HepG2 (cell line): ENCODE results near the gene SLC22A12. TPM values are rescaled to one million over a fixed set of nuclear protein-coding genes. Genes with fewer than 3 reads are reported as not detected.

ENCODE experiments used
- ATAC-seq: fragments of 200-7000 bp; cut with Tn5 transposase; 3 replicates; pipeline ENCODE4 v1.9.1; 2020; ENCODE audit warnings: mild to moderate bottlenecking, moderate library complexity
- BruUV-seq: library from RNA; stranded (reverse); fragments of 400-500 nt; replicated peaks from 2 replicates; lab custom pipeline; 2021; lab: Mats Ljungman, UMichigan
- CTCF ChIA-PET: fragments of 300-600 bp; formaldehyde crosslinking; extraction: SDS; loops from one replicate; lab custom pipeline; 2021; ENCODE audit warnings: low total read pairs, inconsistent platforms, low intra/inter-chr PET ratio; lab: Yijun Ruan, JAX
- POLR2A ChIA-PET: fragments of 350-600 bp; sonication (Branson Sonifier 250); formaldehyde crosslinking; loops from one replicate; lab custom pipeline; 2020; ENCODE audit warnings: antibody characterized with exemption, inconsistent platforms; lab: Yijun Ruan, JAX
- DNase-seq: peaks from one replicate; pipeline ENCODE4 v3.0.0-alpha.2; 2015; ENCODE audit warnings: low spot score
- FAIRE-seq: peaks from 3 replicates; lab custom pipeline; 2011; peaks lifted over from hg19 to GRCh38; lab: Jason Lieb, UNC
- H2AFZ ChIP-seq: one replicate; pipeline ENCODE4 v1.6.1; 2011; ENCODE audit warnings: low read length, inconsistent platforms
- H3K27ac ChIP-seq: fragments of 300-600 bp; 3 replicates; pipeline ENCODE4 v1.8.0; 2011; ENCODE audit warnings: mixed run types, mild to moderate bottlenecking, mixed read lengths, low read length, inconsistent platforms; ENCODE audit not compliant: insufficient read depth; ENCODE audit errors: extremely low read length
- H3K27me3 ChIP-seq, 2 experiments: fragments of 200-600 bp in 1 of 2; 2 replicates in 1 of 2; 3 replicates in 1 of 2; pipeline versions ENCODE4 v1.6.0 to v1.8.0; 2011; ENCODE audit warnings: low read length in 2 of 2, mild to moderate bottlenecking in 2 of 2, moderate library complexity in 2 of 2, inconsistent platforms in 1 of 2; ENCODE audit not compliant: insufficient read depth in 2 of 2, control insufficient read depth in 1 of 2
- H3K36me3 ChIP-seq, 2 experiments: fragments of 200-600 bp in 1 of 2; replicated peaks in 1 of 2; 2 replicates in 1 of 2; 3 replicates in 1 of 2; pipeline versions ENCODE4 v1.5.1 to v1.8.0; 2011; ENCODE audit warnings: low read length in 2 of 2, inconsistent platforms in 1 of 2; ENCODE audit not compliant: insufficient read depth in 2 of 2, control insufficient read depth in 1 of 2
- H3K4me1 ChIP-seq: 2 replicates; pipeline ENCODE4 v1.5.1; 2012; ENCODE audit warnings: low read length, inconsistent platforms; ENCODE audit not compliant: insufficient read depth
- H3K4me2 ChIP-seq: 2 replicates; pipeline ENCODE4 v1.6.0; 2011; ENCODE audit warnings: low read depth, low read length, inconsistent platforms
- H3K4me3 ChIP-seq, 3 experiments: fragments of 200-600 bp in 1 of 3; sonication (generic), shearing (Covaris generic) in 1 of 3; replicated peaks in 1 of 3; 2 replicates each; pipeline ENCODE4 v1.5.1; 2011 to 2016; ENCODE audit warnings: low read length in 3 of 3, inconsistent platforms in 2 of 3, low read depth in 2 of 3, mild to moderate bottlenecking in 2 of 3, control low read depth in 1 of 3, mixed read lengths in 1 of 3; ENCODE audit not compliant: insufficient read depth in 1 of 3
- H3K79me2 ChIP-seq: one replicate; pipeline ENCODE4 v1.6.1; 2011; ENCODE audit warnings: low read length, inconsistent platforms; ENCODE audit not compliant: insufficient read depth
- H3K9ac ChIP-seq: 2 replicates; pipeline ENCODE4 v1.6.0; 2011; ENCODE audit warnings: mild to moderate bottlenecking, low read depth, low read length, inconsistent platforms; ENCODE audit not compliant: insufficient read depth
- H3K9me3 ChIP-seq: 2 replicates; pipeline ENCODE4 v1.5.1; 2012; ENCODE audit warnings: mild to moderate bottlenecking, low read length
- H4K20me1 ChIP-seq: 2 replicates; pipeline ENCODE4 v1.6.0; 2011; ENCODE audit warnings: inconsistent platforms, mild to moderate bottlenecking, low read length, moderate library complexity; ENCODE audit not compliant: insufficient read depth
- CEBPZ ChIP-seq: IDR thresholded peaks from 2 replicates; pipeline ENCODE4 v1.6.1; 2012; ENCODE audit warnings: low read length, improper control_type of control experiment
- CSRNP2 ChIP-seq: sonication (generic); formaldehyde crosslinking; conservative IDR thresholded peaks from 2 replicates; pipeline ENCODE4 v1.8.0; 2022; ENCODE audit warnings: low read depth, missing genetic modification reagents
- DPF2 ChIP-seq: sonication (generic); formaldehyde crosslinking; IDR thresholded peaks from 2 replicates; pipeline ENCODE4 v1.4.0; 2020; ENCODE audit warnings: mild to moderate bottlenecking, low read depth, missing genetic modification reagents, borderline replicate concordance
- DRAP1 ChIP-seq: IDR thresholded peaks from 2 replicates; pipeline ENCODE4 v1.6.1; 2016; ENCODE audit warnings: missing genetic modification reagents, missing compliant biosample characterization
- E2F2 ChIP-seq: sonication (generic); formaldehyde crosslinking; IDR thresholded peaks from 2 replicates; pipeline ENCODE4 v1.4.0; 2020; ENCODE audit warnings: missing genetic modification reagents, borderline replicate concordance
- POLR2A ChIP-seq, 2 experiments: IDR thresholded peaks; 2 replicates each; pipeline ENCODE4 v1.6.1; 2011; ENCODE audit warnings: low read depth in 2 of 2, low read length in 2 of 2, mild to moderate bottlenecking in 1 of 2, moderate library complexity in 1 of 2; ENCODE audit not compliant: insufficient read depth in 1 of 2
- SIN3B ChIP-seq: fragments of 150-350 bp; IDR thresholded peaks from 2 replicates; pipeline ENCODE4 v1.6.1; 2014; ENCODE audit warnings: low read length
- SIX4 ChIP-seq: sonication (generic); formaldehyde crosslinking; IDR thresholded peaks from 2 replicates; pipeline ENCODE4 v1.4.0; 2020; ENCODE audit warnings: missing genetic modification reagents
- SNRNP70 ChIP-seq: fragments of 200-400 bp; formaldehyde crosslinking; IDR thresholded peaks from 2 replicates; pipeline ENCODE4 v1.6.1; 2017; ENCODE audit warnings: mild to moderate bottlenecking, low read depth, low read length, moderate library complexity
- ZNF331 ChIP-seq: sonication (generic); formaldehyde crosslinking; IDR thresholded peaks from 2 replicates; pipeline ENCODE4 v1.4.0; 2020; ENCODE audit warnings: missing genetic modification reagents
- ZNF549 ChIP-seq: sonication (generic); formaldehyde crosslinking; IDR thresholded peaks from 2 replicates; pipeline ENCODE4 v1.5.0; 2020; ENCODE audit warnings: missing genetic modification reagents
- ZNF678 ChIP-seq: sonication (generic); formaldehyde crosslinking; IDR thresholded peaks from 2 replicates; pipeline ENCODE4 v1.4.0; 2020; ENCODE audit warnings: mild to moderate bottlenecking, missing genetic modification reagents
- WGBS: methylation state at CpG from one replicate; pipeline ENCODE4 v1.1.6; 2017; ENCODE audit warnings: low lambda C conversion rate; 5-methylcytosine and 5-hydroxymethylcytosine counted together
- in situ Hi-C: cut with HindIII; loops from 2 replicates; pipeline ENCODE4 v1.10.0; 2017; ENCODE audit warnings: low pct_unique_long_range_greater_than_20kb; ENCODE audit not compliant: extremely low pct_ligation_motif_present
- intact Hi-C: fragments of 100-400 bp; cut with micrococcal nuclease; formaldehyde crosslinking; loops from one replicate; pipeline ENCODE4 v1.10.0; 2022; ENCODE audit not compliant: unreplicated experiment
- polyA plus RNA-seq, 8 experiments: library from polyadenylated mRNA; depleted of rRNA in 3 of 8; stranded (reverse) in 7 of 8; unstranded in 1 of 8; fragments of >200 nt; fragmentation: Illumina TruSeq in 4 of 8; extraction: Trizol in 4 of 8; gene quantifications; 2 replicates each; pipeline versions ENCODE4 v1.2.1 to v1.2.3, GENCODE V29; 2011 to 2016; ENCODE audit warnings: low read depth in 4 of 8, missing spikeins in 1 of 8, mixed read lengths in 1 of 8; ENCODE audit not compliant: insufficient read depth in 1 of 8
- total RNA-seq, 5 experiments: library from RNA; depleted of rRNA; stranded (reverse); fragments of >200 nt; fragmentation: Illumina TruSeq; extraction: Trizol; gene quantifications; 2 replicates each; pipeline ENCODE4 v1.2.3, GENCODE V29; 2016; ENCODE audit warnings: low read depth in 1 of 5

SLC22A12 gene
- total and polyA plus RNA-seq, 2 of the 13 experiments (the other 11 are each of a cell fraction or from before 2014, with no cell fraction given): not detected

- FAIRE-seq (no peak), DNase-seq (no peak), ATAC-seq (no peak)
- no peak for TF ChIP-seq ZNF331 (CRISPR knock-in tag)
- TF ChIP-seq CSRNP2 (CRISPR knock-in tag): no peak
- no peak for TF ChIP-seq SIN3B
- no peak overlapping the region for H3K9ac ChIP-seq
- H4K20me1 ChIP-seq: no peaks in the 10 kb centered on the region
- no peak overlapping the region for H2AFZ ChIP-seq
- H3K36me3 ChIP-seq: no peaks in the 10 kb centered on the region
- intact Hi-C loops: no loop called here
- in situ Hi-C loops: no loop called here
- no peaks in the 10 kb centered on the region for H3K9me3 ChIP-seq
- CTCF ChIA-PET: no interaction called here
- H3K4me3 ChIP-seq: no peak overlapping the region
- POLR2A ChIA-PET: no interaction called here
- WGBS: 70% methylated on average over 30 of the region's 37 CpGs
- H3K79me2 ChIP-seq: no peaks in the 10 kb centered on the region
- BruUV-seq: no TSS peak
- H3K27me3 ChIP-seq: peaks cover 7 to 56% of the 10 kb centered on the region in 2 experiments; a peak in 4 of 5 replicates
- no peak overlapping the region for H3K4me2 ChIP-seq
- no peaks in the 10 kb centered on the region for H3K4me1 ChIP-seq
- no peak overlapping the region for H3K27ac ChIP-seq
Observed at GRCh38 chr11:64638018-64638665, 47.1 kb downstream of the SLC22A12 start.

- DNase-seq: no peak
- Histone ChIP-seq H2AFZ (no peak overlapping the region), H3K27ac (no peak overlapping the region), H4K20me1 (no peaks in the 10 kb centered on the region), H3K9me3 (no peaks in the 10 kb centered on the region), H3K4me1 (no peaks in the 10 kb centered on the region), H3K27me3 (peaks cover 5 to 50% of the 10 kb centered on the region in 2 experiments; a peak in 4 of 5 replicates), H3K4me2 (no peak overlapping the region), H3K9ac (no peak overlapping the region), H3K4me3 (no peak overlapping the region), H3K36me3 (no peaks in the 10 kb centered on the region), H3K79me2 (no peaks in the 10 kb centered on the region)
- CTCF ChIA-PET: no interaction called here
- intact Hi-C loops (no loop called here), in situ Hi-C loops (no loop called here)
- POLR2A ChIA-PET: no interaction called here
- ATAC-seq: no peak
- no peak for FAIRE-seq
- no TSS peak for BruUV-seq
- 38% methylated on average over 2 of the region's 2 CpGs for WGBS
- no peak for TF ChIP-seq DPF2 (CRISPR knock-in tag)
- no peak for TF ChIP-seq E2F2
- TF ChIP-seq ZNF678 (CRISPR knock-in tag): no peak
- TF ChIP-seq SNRNP70: no peak
- TF ChIP-seq CEBPZ: no peak
- TF ChIP-seq SIX4 (CRISPR knock-in tag): no peak
- no peak for TF ChIP-seq ZNF549 (CRISPR knock-in tag)
- TF ChIP-seq POLR2A (IDR thresholded peaks at IDR 0.05; ENCODE audit: insufficient read depth in 1 of 2, low read depth in 2 of 2, low read length in 2 of 2): no peak
- TF ChIP-seq DRAP1 (CRISPR knock-in tag): no peak
Observed at GRCh38 chr11:64638829-64639228, 47.8 kb downstream of the SLC22A12 start.
